ENCODE measurements around the gene WDR7.

GRCh38 chr18:56723068-56723467 lies 71.9 kb downstream of the WDR7 start:
- TF ChIP-seq CTCF (IDR thresholded peaks at IDR 0.05) (no peak), POLR2A (IDR thresholded peaks at IDR 0.05) (no peak), POLR2AphosphoS5 (IDR thresholded peaks at IDR 0.05) (no peak)
